Breast epithelium (tissue), 3 donors: Measurements from ENCODE around the gene EFNB2.

Source experiments
- CTCF ChIP-seq, 3 donors: fragments of 450-650 bp; IDR thresholded peaks; one replicate each; pipeline ENCODE4 v1.5.1; 2016 to 2017; ENCODE audit warnings: antibody characterized with exemption in 3 of 3, mild to moderate bottlenecking in 3 of 3, moderate library complexity in 3 of 3
- POLR2A ChIP-seq: fragments of 450-650 bp; IDR thresholded peaks from one replicate; pipeline ENCODE4 v1.6.1; 2016; ENCODE audit warnings: antibody characterized with exemption, mild to moderate bottlenecking, moderate library complexity
- POLR2AphosphoS5 ChIP-seq, 3 donors: sonication (generic); formaldehyde crosslinking; IDR thresholded peaks; one replicate each; pipeline ENCODE4 v1.6.1; 2017; ENCODE audit warnings: antibody characterized with exemption in 3 of 3

GRCh38 chr13:106471957-106472543 is 63.4 kb downstream of the EFNB2 start:
- TF ChIP-seq POLR2AphosphoS5 (IDR thresholded peaks at IDR 0.05) = no peak
- TF ChIP-seq CTCF (IDR thresholded peaks at IDR 0.05) = no peak
- no peak for TF ChIP-seq POLR2A
